IPS-18a (cell line): ENCODE results near the gene CTDP1.

Experiments used
- H3K27ac ChIP-seq: one replicate; pipeline ENCODE4 v1.5.1; 2013; ENCODE audit warnings: low read length
- H3K27me3 ChIP-seq: one replicate; pipeline ENCODE4 v1.6.1; 2013; ENCODE audit warnings: mild to moderate bottlenecking, low read length; ENCODE audit not compliant: control insufficient read depth, insufficient read depth
- H3K36me3 ChIP-seq: one replicate; pipeline ENCODE4 v1.6.1; 2013; ENCODE audit warnings: low read depth, low read length; ENCODE audit not compliant: control insufficient read depth
- H3K4me1 ChIP-seq: one replicate; pipeline ENCODE4 v1.6.1; 2013; ENCODE audit warnings: low read depth, low read length; ENCODE audit not compliant: control insufficient read depth
- H3K4me3 ChIP-seq: one replicate; pipeline ENCODE4 v1.5.1; 2013; ENCODE audit warnings: low read length
- H3K9ac ChIP-seq: one replicate; pipeline ENCODE4 v1.6.1; 2013; ENCODE audit warnings: mild to moderate bottlenecking, low read length, moderate library complexity
- H3K9me3 ChIP-seq: one replicate; pipeline ENCODE4 v1.6.1; 2013; ENCODE audit warnings: low read depth, low read length; ENCODE audit not compliant: control insufficient read depth

Gene CTDP1

DNA sequence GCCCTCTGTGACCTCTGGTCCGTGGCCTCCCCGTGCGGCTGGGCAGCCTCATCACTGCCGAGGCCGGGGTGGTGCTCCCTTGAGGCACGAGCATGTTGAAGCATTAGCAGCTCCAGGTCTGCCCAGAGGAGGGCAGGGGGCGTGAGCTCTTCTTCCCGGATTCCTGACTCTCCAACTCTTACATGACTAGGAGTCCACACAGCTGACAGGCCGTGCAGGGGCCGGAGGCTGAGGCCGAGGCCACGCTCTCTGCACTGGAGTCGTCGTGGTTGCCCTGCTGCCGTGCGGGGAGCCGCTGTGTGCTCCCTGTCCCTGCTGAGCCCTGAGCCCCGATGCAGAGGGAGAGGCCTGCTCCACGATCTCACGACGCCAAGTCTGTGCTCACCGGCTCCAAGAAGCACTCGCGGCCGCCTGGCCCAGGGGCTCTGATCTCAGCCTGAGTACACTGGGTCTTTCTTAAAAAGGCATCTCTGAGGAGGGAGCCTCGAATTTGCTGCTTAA is 98.7 kb downstream of the CTDP1 start:
- Histone ChIP-seq H3K27ac (no peak overlapping the region), H3K36me3 (no peaks in the 10 kb centered on the region), H3K4me1 (no peaks in the 10 kb centered on the region), H3K9ac (no peak overlapping the region), H3K9me3 (no peaks in the 10 kb centered on the region), H3K27me3 (no peaks in the 10 kb centered on the region), H3K4me3 (no peak overlapping the region)

DNA sequence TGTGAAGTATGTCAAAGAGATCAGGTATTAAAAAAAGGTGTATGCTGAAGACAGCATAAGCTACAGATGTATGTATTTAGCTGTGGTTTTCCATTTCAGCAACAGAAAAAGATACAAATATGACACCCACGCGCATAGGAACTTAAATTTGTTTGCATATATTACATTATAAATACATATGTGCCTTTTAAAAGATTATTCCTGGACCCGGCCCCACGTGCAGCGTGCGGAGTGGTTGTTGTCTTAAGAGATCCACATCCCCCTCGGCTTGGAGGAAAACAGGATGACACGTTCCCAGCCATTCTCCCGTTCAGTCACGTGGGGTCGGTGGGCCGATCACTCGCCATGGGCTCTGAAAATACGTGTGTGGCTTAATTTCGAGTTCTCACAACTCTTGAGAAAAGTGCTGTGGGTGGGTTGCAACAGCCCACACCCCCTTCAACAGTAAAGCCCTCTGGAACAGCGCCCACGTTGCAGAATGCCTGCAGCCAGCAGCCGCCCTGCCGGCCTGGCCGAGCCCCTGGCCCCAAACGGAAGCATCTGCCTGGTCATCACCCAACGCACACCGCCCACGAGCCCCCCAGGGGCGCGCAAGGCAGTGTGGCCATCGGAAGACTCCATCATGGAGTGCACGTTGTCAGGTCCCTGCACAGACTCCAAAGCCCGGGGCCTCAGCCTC is 99.6 kb downstream of the CTDP1 start:
- H3K4me3 ChIP-seq, result no peak overlapping the region
- H3K27ac ChIP-seq, result no peak overlapping the region
- no peak overlapping the region for H3K9ac ChIP-seq
- no peaks in the 10 kb centered on the region for H3K27me3 ChIP-seq
- H3K36me3 ChIP-seq, result no peaks in the 10 kb centered on the region
- H3K4me1 ChIP-seq, result no peaks in the 10 kb centered on the region
- no peaks in the 10 kb centered on the region for H3K9me3 ChIP-seq

DNA sequence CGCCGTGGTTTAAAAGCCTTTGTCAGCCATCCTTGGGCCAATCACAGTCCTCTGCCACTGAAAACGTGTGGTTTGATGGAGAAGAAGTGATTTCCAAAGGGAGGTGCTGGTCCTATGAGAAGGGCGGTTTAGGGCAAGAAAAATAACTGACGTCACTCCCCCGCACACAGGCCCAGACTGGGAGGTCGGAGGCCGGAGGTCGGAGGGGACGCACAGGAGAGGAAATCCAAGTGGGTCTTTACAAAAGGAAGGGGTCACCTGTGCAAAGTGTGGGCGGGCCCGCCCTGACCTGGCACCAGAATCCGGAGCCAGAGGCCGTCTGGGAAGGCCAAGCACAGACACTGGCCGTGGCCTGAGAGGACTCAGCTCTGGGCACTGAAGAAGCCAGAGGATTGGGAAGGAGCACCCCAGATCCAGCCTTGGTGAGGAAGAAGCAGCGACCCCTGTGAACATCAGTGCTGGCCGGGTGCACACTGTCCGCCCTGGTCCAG is 100.1 kb downstream of the CTDP1 start:
- Histone ChIP-seq H3K4me1 (no peaks in the 10 kb centered on the region), H3K27ac (no peak overlapping the region), H3K9ac (no peak overlapping the region), H3K27me3 (no peaks in the 10 kb centered on the region), H3K9me3 (no peaks in the 10 kb centered on the region), H3K36me3 (no peaks in the 10 kb centered on the region), H3K4me3 (no peak overlapping the region)

DNA sequence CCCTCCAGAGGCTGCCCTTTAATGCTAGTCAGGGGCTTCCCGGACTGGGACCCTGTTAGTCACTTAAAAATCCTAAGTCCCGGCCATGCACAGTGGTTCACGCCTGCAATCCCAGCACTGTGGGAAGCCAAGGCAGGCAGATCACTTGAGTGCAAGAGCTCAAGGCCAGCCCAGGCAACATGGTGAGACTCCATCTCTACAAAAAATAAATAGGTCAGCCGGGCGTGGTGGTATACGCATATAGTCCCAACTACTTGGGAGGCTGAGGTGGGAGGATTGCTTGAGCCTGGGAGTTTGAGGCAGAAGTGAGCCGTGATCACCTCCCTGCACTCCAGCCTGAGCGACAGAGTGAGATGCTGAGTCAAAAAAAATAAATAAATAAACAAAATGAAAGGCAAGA is 100.9 kb downstream of the CTDP1 start:
- Histone ChIP-seq H3K27me3 (peaks cover 3% of the 10 kb centered on the region), H3K9ac (no peak overlapping the region), H3K9me3 (no peaks in the 10 kb centered on the region), H3K27ac (no peak overlapping the region), H3K4me1 (no peaks in the 10 kb centered on the region), H3K4me3 (no peak overlapping the region), H3K36me3 (no peaks in the 10 kb centered on the region)

DNA sequence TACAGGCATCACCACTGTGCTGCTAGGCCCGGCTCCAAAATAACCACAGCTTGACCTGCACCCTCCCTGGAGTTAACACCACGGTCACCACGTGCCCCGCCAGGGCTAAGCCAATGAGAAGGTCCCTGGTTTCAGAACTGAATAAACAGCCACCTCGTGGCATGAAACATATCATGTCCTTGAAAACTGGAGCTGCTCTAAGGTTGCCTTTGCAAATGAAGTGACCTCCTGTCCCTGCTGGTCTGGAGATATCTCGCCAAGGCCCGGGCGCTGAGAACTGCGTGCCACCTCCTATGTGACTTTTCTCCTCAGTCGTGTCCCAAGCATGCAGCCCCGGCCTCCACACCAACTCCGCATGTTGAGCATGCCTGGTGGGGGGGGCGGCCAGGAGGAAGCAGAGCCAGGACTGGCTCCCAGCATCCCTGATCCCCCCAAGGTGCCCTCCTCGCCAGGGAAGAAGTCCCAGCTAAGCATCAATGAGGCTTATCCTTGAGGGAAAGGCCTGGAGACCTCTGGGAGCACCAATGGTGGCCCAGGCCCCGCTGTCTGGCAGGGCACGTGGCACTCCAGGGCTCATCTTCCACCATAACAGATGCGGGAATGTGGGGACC is 101.8 kb downstream of the CTDP1 start:
- no peak overlapping the region for H3K27ac ChIP-seq
- H3K36me3 ChIP-seq, result no peaks in the 10 kb centered on the region
- H3K4me1 ChIP-seq, result no peaks in the 10 kb centered on the region
- H3K9ac ChIP-seq, result no peak overlapping the region
- H3K4me3 ChIP-seq, result no peak overlapping the region
- no peaks in the 10 kb centered on the region for H3K9me3 ChIP-seq
- peaks cover 11% of the 10 kb centered on the region for H3K27me3 ChIP-seq

- Histone ChIP-seq H3K9me3 (no peaks in the 10 kb centered on the region), H3K36me3 (no peaks in the 10 kb centered on the region), H3K27me3 (peaks cover 24% of the 10 kb centered on the region), H3K4me1 (no peaks in the 10 kb centered on the region), H3K27ac (no peak overlapping the region), H3K4me3 (no peak overlapping the region), H3K9ac (no peak overlapping the region)
Measured at GRCh38 chr18:79782566-79783308, 103.1 kb downstream of the CTDP1 start.

- H3K27ac ChIP-seq, result no peak overlapping the region
- H3K36me3 ChIP-seq, result no peaks in the 10 kb centered on the region
- H3K9ac ChIP-seq, result no peak overlapping the region
- no peaks in the 10 kb centered on the region for H3K9me3 ChIP-seq
- H3K27me3 ChIP-seq, result peaks cover 40% of the 10 kb centered on the region
- no peak overlapping the region for H3K4me3 ChIP-seq
- no peaks in the 10 kb centered on the region for H3K4me1 ChIP-seq
Measured at GRCh38 chr18:79784071-79784913, 104.7 kb downstream of the CTDP1 start.

GRCh38 chr18:79784965-79785770 is 105.6 kb downstream of the CTDP1 start:
- Histone ChIP-seq H3K4me1 (no peaks in the 10 kb centered on the region), H3K36me3 (no peaks in the 10 kb centered on the region), H3K27ac (no peak overlapping the region), H3K4me3 (no peak overlapping the region), H3K27me3 (peaks cover 41% of the 10 kb centered on the region), H3K9ac (no peak overlapping the region), H3K9me3 (no peaks in the 10 kb centered on the region)

DNA sequence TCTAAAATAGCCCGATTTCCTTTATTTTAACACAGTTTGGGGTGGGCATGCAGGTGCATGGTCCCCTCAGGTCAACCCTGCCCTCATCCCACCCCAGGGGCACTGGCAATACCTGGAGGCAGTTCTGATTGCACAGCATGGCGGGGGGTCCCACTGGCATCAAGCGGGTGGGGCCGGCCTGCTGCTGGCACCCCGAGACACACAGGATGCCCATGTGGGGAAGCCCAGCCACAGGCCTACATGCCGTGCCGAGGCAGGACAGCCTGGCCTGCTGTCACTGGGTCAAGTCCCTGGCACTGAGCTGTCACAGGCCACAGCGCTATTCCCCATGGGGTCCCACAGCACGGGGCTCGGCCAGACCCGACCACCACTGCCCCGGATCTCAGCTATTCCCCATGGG is 106.2 kb downstream of the CTDP1 start:
- Histone ChIP-seq H3K9ac (no peak overlapping the region), H3K4me1 (no peaks in the 10 kb centered on the region), H3K9me3 (no peaks in the 10 kb centered on the region), H3K36me3 (no peaks in the 10 kb centered on the region), H3K4me3 (no peak overlapping the region), H3K27ac (no peak overlapping the region), H3K27me3 (peaks cover 42% of the 10 kb centered on the region)

- Histone ChIP-seq H3K9ac (no peak overlapping the region), H3K4me3 (no peak overlapping the region), H3K9me3 (no peaks in the 10 kb centered on the region), H3K27me3 (peaks cover 47% of the 10 kb centered on the region), H3K4me1 (no peaks in the 10 kb centered on the region), H3K27ac (no peak overlapping the region), H3K36me3 (no peaks in the 10 kb centered on the region)
Measured at GRCh38 chr18:79786304-79786703, 106.7 kb downstream of the CTDP1 start.
